Uterus (tissue), 4 donors: ENCODE data around the gene SH3PXD2B. TPM values are rescaled to one million over a fixed set of nuclear protein-coding genes. Genes with fewer than 3 reads are reported as not detected.
"Not testable (repeated sequence)": the region's sequence is repeated elsewhere in the genome, so short reads cannot be mapped to it uniquely, and the experiment has no call there.

Experiments used
- DNase-seq, 2 donors: peaks; one replicate each; pipeline ENCODE4 v3.0.0-alpha.2; 2019 to 2020
- H3K27ac ChIP-seq, 2 donors: fragments of 200-600 bp; sonication (generic); 1 replicate in 1 of 2; 2 replicates in 1 of 2; pipeline ENCODE4 v1.5.1; 2016 to 2018
- H3K27me3 ChIP-seq, 2 donors: fragments of 200-600 bp; sonication (generic); one replicate each; pipeline ENCODE4 v1.5.1; 2018 to 2019; ENCODE audit warnings: control low read depth in 1 of 2
- H3K36me3 ChIP-seq, 2 donors: fragments of 200-600 bp; sonication (generic); one replicate each; pipeline ENCODE4 v1.5.1; 2019; ENCODE audit warnings: control low read depth in 1 of 2
- H3K4me1 ChIP-seq, 2 donors: fragments of 200-600 bp; sonication (generic); one replicate each; pipeline ENCODE4 v1.5.1; 2018 to 2019; ENCODE audit warnings: control low read depth in 1 of 2
- H3K4me3 ChIP-seq, 2 donors: fragments of 200-600 bp; sonication (generic); 1 replicate in 1 of 2; 2 replicates in 1 of 2; pipeline ENCODE4 v1.5.1; 2018 to 2019; ENCODE audit warnings: mild to moderate bottlenecking in 1 of 2
- H3K9me3 ChIP-seq, 2 donors: fragments of 200-600 bp; sonication (generic); one replicate each; pipeline ENCODE4 v1.5.1; 2019; ENCODE audit warnings: control low read depth in 1 of 2
- CTCF ChIP-seq, 4 experiments: fragments of 200-600 bp in 2 of 4; fragments of 450-650 bp in 2 of 4; sonication (generic) in 2 of 4; IDR thresholded peaks; one replicate each; pipeline ENCODE4 v1.5.1; 2016 to 2019; ENCODE audit warnings: antibody characterized with exemption in 4 of 4, mild to moderate bottlenecking in 2 of 4, moderate library complexity in 1 of 4
- POLR2A ChIP-seq, 2 donors: fragments of 450-650 bp; IDR thresholded peaks; one replicate each; pipeline ENCODE4 v1.6.1; 2016; ENCODE audit warnings: antibody characterized with exemption in 2 of 2, mild to moderate bottlenecking in 1 of 2, moderate library complexity in 1 of 2
- intact Hi-C: fragments of 100-400 bp; cut with DNase I; formaldehyde crosslinking; loops from one replicate; pipeline ENCODE4 v1.15.1; 2023; ENCODE audit warnings: low total_unique reads
- total RNA-seq, 4 donors: library from RNA; depleted of rRNA in 3 of 4; stranded (reverse); fragments of >200 nt in 3 of 4; gene quantifications; one replicate each; pipeline versions ENCODE4 v1.1.0 to v1.2.4, GENCODE V29; 2014 to 2023
- donor health status: DM: yes; HTN: yes; CAD: no.

SH3PXD2B gene
- total RNA-seq, 4 donors from 2014 or later = 26.1 to 82.6 (median 31.0) TPM

GRCh38 chr5:172370648-172371545 is 83.4 kb downstream of the SH3PXD2B start:
- Histone ChIP-seq H3K9me3 (no peaks in the 10 kb centered on the region), H3K4me3 (no peak overlapping the region), H3K27me3 (no peaks in the 10 kb centered on the region), H3K36me3 (no peaks in the 10 kb centered on the region), H3K4me1 (no peaks in the 10 kb centered on the region), H3K27ac (no peak overlapping the region)
- TF ChIP-seq CTCF (IDR thresholded peaks at IDR 0.05) = peak in 3 of 4 experiments; percentile 13 to 27 (median 19)
- TF ChIP-seq POLR2A (IDR thresholded peaks at IDR 0.05) = no peak
- DNase-seq = no peak
- intact Hi-C loops = no loop called here

GRCh38 chr5:172370237-172370640 is 84.1 kb downstream of the SH3PXD2B start:
- no peak for DNase-seq
- intact Hi-C loops = no loop called here

GRCh38 chr5:172368699-172369098 is 85.6 kb downstream of the SH3PXD2B start:
- intact Hi-C loops, H3K4me1 ChIP-seq, DNase-seq, H3K4me3 ChIP-seq, H3K27me3 ChIP-seq, H3K27ac ChIP-seq, H3K9me3 ChIP-seq, H3K36me3 ChIP-seq: not testable (repeated sequence)

More at GRCh38 chr5:172370237-172370640, 84.1 kb downstream of the SH3PXD2B start:
- H3K27me3 ChIP-seq = no peaks in the 10 kb centered on the region
- H3K9me3 ChIP-seq = no peaks in the 10 kb centered on the region
- no peak overlapping the region for H3K27ac ChIP-seq
- no peaks in the 10 kb centered on the region for H3K4me1 ChIP-seq
- no peaks in the 10 kb centered on the region for H3K36me3 ChIP-seq
- no peak overlapping the region for H3K4me3 ChIP-seq
- TF ChIP-seq CTCF (IDR thresholded peaks at IDR 0.05) (no peak), POLR2A (IDR thresholded peaks at IDR 0.05) (no peak)

GRCh38 chr5:172365948-172366608 is 88.2 kb downstream of the SH3PXD2B start:
- Histone ChIP-seq H3K36me3 (no peaks in the 10 kb centered on the region), H3K27ac (no peak overlapping the region), H3K27me3 (no peaks in the 10 kb centered on the region), H3K4me3 (no peak overlapping the region), H3K4me1 (no peaks in the 10 kb centered on the region), H3K9me3 (no peaks in the 10 kb centered on the region)
- intact Hi-C loops = no loop called here
- TF ChIP-seq POLR2A (IDR thresholded peaks at IDR 0.05) (no peak), CTCF (IDR thresholded peaks at IDR 0.05) (no peak)
- DNase-seq = no peak

GRCh38 chr5:172364773-172365172 is 89.6 kb downstream of the SH3PXD2B start:
- no peak for TF ChIP-seq POLR2A (IDR thresholded peaks at IDR 0.05)
- no peak for TF ChIP-seq CTCF (IDR thresholded peaks at IDR 0.05)
- no peaks in the 10 kb centered on the region for H3K36me3 ChIP-seq
- no peak for DNase-seq
- H3K27me3 ChIP-seq = no peaks in the 10 kb centered on the region
- no peaks in the 10 kb centered on the region for H3K9me3 ChIP-seq
- intact Hi-C loops = no loop called here
- no peak overlapping the region for H3K27ac ChIP-seq
- no peak overlapping the region for H3K4me3 ChIP-seq
- H3K4me1 ChIP-seq = no peaks in the 10 kb centered on the region
